Gastrocnemius medialis (tissue), 4 donors: ENCODE data around the gene NADSYN1. TPM values are rescaled to one million over a fixed set of nuclear protein-coding genes. Genes with fewer than 3 reads are reported as not detected.

Experiments
- ATAC-seq, 2 donors: fragments of 150-250 bp; one replicate each; pipeline ENCODE4 v1.9.1; 2016
- DNase-seq, 2 donors: peaks; one replicate each; pipeline ENCODE4 v3.0.0-alpha.2; 2019
- H3K27ac ChIP-seq, 4 donors: fragments of 200-600 bp; sonication (generic); 1 replicate in 1 of 4; 2 replicates in 3 of 4; pipeline ENCODE4 v1.5.1; 2016 to 2018; ENCODE audit warnings: mild to moderate bottlenecking in 2 of 4, moderate library complexity in 1 of 4
- H3K27me3 ChIP-seq, 3 donors: fragments of 200-600 bp; sonication (generic) in 2 of 3; 1 replicate in 1 of 3; 2 replicates in 2 of 3; pipeline versions ENCODE4 v1.5.1 to v1.6.0; 2016 to 2019; ENCODE audit warnings: mild to moderate bottlenecking in 1 of 3, moderate library complexity in 1 of 3
- H3K36me3 ChIP-seq, 2 donors: fragments of 200-600 bp; sonication (generic) in 1 of 2; one replicate each; pipeline ENCODE4 v1.5.1; 2017 to 2018
- H3K4me1 ChIP-seq, 2 donors: fragments of 200-600 bp; sonication (generic) in 1 of 2; one replicate each; pipeline ENCODE4 v1.5.1; 2016 to 2017; ENCODE audit warnings: mild to moderate bottlenecking in 2 of 2
- H3K4me3 ChIP-seq, 4 donors: fragments of 200-600 bp; sonication (generic) in 3 of 4; 1 replicate in 1 of 4; 2 replicates in 3 of 4; pipeline ENCODE4 v1.5.1; 2016 to 2019; ENCODE audit warnings: mild to moderate bottlenecking in 2 of 4
- H3K9me3 ChIP-seq, 3 donors: fragments of 200-600 bp; sonication (generic) in 2 of 3; 1 replicate in 1 of 3; 2 replicates in 2 of 3; pipeline ENCODE4 v1.5.1; 2016 to 2019
- CTCF ChIP-seq, 5 experiments: fragments of 450-650 bp in 3 of 5; fragments of 200-600 bp in 2 of 5; sonication (generic) in 2 of 5; IDR thresholded peaks in 4 of 5; conservative IDR thresholded peaks in 1 of 5; 1 replicate in 4 of 5; 2 replicates in 1 of 5; pipeline ENCODE4 v1.5.1; 2016 to 2019; ENCODE audit warnings: antibody characterized with exemption in 5 of 5, mild to moderate bottlenecking in 3 of 5, moderate library complexity in 3 of 5
- POLR2A ChIP-seq, 2 donors: fragments of 450-650 bp; IDR thresholded peaks; one replicate each; pipeline ENCODE4 v1.6.1; 2017; ENCODE audit warnings: antibody characterized with exemption in 2 of 2, mild to moderate bottlenecking in 2 of 2, moderate library complexity in 2 of 2
- in situ Hi-C, 4 donors: fragments of 200-750 bp; cut with MboI; loops; one replicate each; pipeline versions ENCODE4 v1.15.0 to v1.8.0; 2017; ENCODE audit warnings: low sequenced_read_pairs in 4 of 4
- intact Hi-C: fragments of 100-400 bp; cut with DNase I; formaldehyde crosslinking; loops from one replicate; pipeline ENCODE4 v1.15.1; 2023; ENCODE audit warnings: low total_unique reads
- total RNA-seq, 4 donors: library from RNA; depleted of rRNA; stranded (reverse); fragments of >200 nt; gene quantifications; one replicate each; pipeline versions ENCODE4 v1.1.0 to v1.2.3, GENCODE V29; 2016

Gene NADSYN1
- total RNA-seq, 4 donors from 2014 or later: 10.5 to 27.1 (median 16.0) TPM

- Histone ChIP-seq H3K4me1 (no peaks in the 10 kb centered on the region), H3K36me3 (peaks cover 0 to 91% of the 10 kb centered on the region in 2 donors), H3K9me3 (no peaks in the 10 kb centered on the region), H3K4me3 (no peak overlapping the region), H3K27ac (no peak overlapping the region), H3K27me3 (no peaks in the 10 kb centered on the region)
- ATAC-seq: no peak
- no peak for DNase-seq
- intact Hi-C loops: no loop called here
- in situ Hi-C loops: no loop called here
- no peak for TF ChIP-seq CTCF (IDR thresholded peaks at IDR 0.05 in 4 of 5, conservative IDR thresholded peaks at IDR 0.05 in 1 of 5)
- no peak for TF ChIP-seq POLR2A (IDR thresholded peaks at IDR 0.05)
Measured at GRCh38 chr11:71476926-71477640, 24.1 kb downstream of the NADSYN1 start.

- in situ Hi-C loops (no loop called here), intact Hi-C loops (no loop called here)
- DNase-seq (no peak), ATAC-seq (no peak)
- H3K4me1 ChIP-seq: no peaks in the 10 kb centered on the region
- peaks cover 0 to 87% of the 10 kb centered on the region in 2 donors for H3K36me3 ChIP-seq
- H3K27me3 ChIP-seq: no peaks in the 10 kb centered on the region
- H3K27ac ChIP-seq: no peak overlapping the region
- no peak overlapping the region for H3K4me3 ChIP-seq
- TF ChIP-seq CTCF (IDR thresholded peaks at IDR 0.05 in 4 of 5, conservative IDR thresholded peaks at IDR 0.05 in 1 of 5) (no peak), POLR2A (IDR thresholded peaks at IDR 0.05) (no peak)
- H3K9me3 ChIP-seq: no peaks in the 10 kb centered on the region
Measured at GRCh38 chr11:71477641-71478527, 24.9 kb downstream of the NADSYN1 start.

GRCh38 chr11:71478528-71478840 lies 25.5 kb downstream of the NADSYN1 start:
- DNase-seq: no peak
- in situ Hi-C loops: no loop called here

More at GRCh38 chr11:71478528-71478840, 25.5 kb downstream of the NADSYN1 start:
- Histone ChIP-seq H3K27me3 (no peaks in the 10 kb centered on the region), H3K36me3 (peaks cover 0 to 87% of the 10 kb centered on the region in 2 donors), H3K9me3 (no peaks in the 10 kb centered on the region), H3K4me1 (no peaks in the 10 kb centered on the region), H3K27ac (no peak overlapping the region), H3K4me3 (no peak overlapping the region)
- ATAC-seq: no peak
- intact Hi-C loops: no loop called here
- no peak for TF ChIP-seq CTCF (IDR thresholded peaks at IDR 0.05 in 4 of 5, conservative IDR thresholded peaks at IDR 0.05 in 1 of 5)
- TF ChIP-seq POLR2A (IDR thresholded peaks at IDR 0.05): no peak
